Stimulated activated CD4-positive, alpha-beta T cell treated with anti-CD3 and anti-CD28 coated beads, TNF-alpha, amount 100 ng/mL, for 48 hours (primary cell): ENCODE measurements around the gene RAPGEF6.
"Not testable (repeated sequence)": the region's sequence is repeated elsewhere in the genome, so short reads cannot be mapped to it uniquely, and the experiment has no call there.

Source experiments
- DNase-seq, 3 donors: peaks; one replicate each; pipeline ENCODE4 v3.0.0-alpha.2; 2020; ENCODE audit warnings: low read depth in 3 of 3

RAPGEF6 gene

DNA sequence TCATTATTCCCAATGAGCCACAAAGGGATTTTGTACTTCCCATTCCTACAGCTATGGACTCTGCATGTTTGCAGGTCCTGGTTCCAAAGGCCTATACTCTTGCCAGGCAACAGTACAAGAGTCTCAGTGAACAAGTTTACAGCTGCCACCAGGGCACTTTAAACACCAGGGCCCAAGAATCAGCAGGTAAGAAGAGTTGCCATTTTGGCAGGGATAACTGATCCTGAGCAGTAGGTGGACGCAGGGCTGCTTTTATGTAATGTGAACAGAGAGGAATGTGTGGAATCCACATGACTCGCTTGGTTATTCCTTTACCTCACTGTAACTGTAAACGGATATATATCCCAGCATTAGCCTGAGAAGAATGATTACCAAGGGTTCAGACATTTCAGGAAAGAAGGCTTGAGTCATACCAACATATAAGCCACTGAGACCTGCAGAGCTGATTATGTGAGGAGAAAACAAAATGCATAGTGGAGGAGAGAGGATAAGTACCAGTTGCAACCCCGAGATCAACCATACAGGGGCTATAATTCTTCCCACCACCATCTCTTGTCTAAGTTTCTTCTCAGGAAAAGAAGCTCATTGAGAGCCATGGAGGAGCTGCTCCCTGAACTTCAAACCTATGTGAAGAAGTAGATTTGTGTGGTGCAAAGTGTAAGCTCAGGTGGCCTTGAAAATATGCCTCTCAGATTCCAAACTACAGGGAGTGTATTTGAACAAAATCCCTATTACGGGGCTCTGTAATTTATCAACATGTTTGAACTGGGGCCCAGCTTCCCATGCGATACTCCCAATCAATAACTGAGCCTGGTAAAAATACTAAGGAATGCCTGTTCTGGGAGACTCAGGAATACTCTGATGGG, 24.6 kb downstream of the RAPGEF6 start:
- no peak for DNase-seq

DNA sequence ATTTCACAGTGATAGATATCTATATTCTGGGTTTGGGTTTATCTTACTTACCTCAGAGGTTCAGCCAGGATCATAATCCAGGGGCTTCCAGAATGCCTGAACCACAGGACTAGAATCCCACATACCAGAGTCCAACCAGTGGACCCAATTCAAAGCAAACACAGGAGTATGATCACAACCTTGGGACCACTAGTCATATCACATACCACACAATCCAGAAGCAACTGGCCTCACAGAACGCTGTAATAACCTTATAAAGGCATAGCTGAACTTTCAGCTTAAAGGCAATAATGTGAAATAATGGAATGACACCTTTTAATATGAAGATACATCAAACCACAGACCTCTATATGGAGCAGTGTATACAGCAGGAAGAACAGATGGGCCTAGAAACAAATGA, 25.3 kb downstream of the RAPGEF6 start:
- no peak for DNase-seq

- no peak for DNase-seq
Measured at GRCh38 chr5:131608597-131608996, 26.4 kb downstream of the RAPGEF6 start.

DNA sequence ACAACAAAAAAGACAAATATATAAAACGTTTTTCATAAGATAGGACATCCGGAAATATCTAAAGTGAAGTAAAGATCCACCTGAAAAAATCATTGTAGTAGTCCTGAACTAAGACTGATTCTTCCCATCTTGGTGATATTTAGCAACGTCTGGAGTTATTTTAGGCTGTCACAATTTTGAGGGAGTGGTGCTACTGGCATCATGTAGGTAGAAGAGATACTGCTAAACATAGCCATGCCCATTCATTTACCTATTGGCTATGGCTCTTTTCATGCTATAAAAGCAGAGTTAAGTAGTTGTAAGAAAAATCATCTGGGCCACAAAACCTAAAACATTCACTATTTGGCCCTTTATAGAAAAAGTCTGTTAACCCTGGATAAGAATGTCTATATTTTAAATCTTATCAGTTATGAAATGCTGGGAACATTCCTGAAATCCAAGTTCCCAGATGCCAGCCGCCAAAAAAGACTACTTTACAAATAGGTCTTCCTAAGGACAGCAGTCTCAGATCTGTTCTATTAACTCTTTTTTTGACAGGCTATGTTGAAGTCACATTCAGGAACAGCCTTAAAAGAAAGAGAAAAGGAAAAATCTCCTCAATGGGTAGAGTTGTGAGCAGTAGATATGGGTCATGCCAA, 27.0 kb downstream of the RAPGEF6 start:
- DNase-seq, result no peak

GRCh38 chr5:131607418-131607817, 27.6 kb downstream of the RAPGEF6 start:
- no peak for DNase-seq

DNA sequence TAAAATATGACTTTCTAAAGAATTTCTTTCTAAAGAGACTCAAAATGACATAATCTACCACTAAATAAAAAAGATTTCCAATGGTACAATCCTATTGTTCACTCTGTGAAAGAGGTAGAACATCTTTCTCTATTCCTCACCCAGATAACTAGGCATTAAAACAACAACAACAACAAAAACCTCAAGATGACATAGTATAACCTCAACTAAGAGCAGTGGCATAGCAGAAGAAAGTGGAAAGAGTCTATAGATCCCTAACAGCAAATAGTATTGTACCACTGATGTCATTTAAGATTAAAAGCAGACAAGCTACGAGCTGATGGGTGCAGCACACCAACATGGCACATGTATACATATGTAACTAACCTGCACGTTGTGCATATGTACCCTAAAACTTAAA, 29.9 kb downstream of the RAPGEF6 start:
- DNase-seq, result no peak

DNA sequence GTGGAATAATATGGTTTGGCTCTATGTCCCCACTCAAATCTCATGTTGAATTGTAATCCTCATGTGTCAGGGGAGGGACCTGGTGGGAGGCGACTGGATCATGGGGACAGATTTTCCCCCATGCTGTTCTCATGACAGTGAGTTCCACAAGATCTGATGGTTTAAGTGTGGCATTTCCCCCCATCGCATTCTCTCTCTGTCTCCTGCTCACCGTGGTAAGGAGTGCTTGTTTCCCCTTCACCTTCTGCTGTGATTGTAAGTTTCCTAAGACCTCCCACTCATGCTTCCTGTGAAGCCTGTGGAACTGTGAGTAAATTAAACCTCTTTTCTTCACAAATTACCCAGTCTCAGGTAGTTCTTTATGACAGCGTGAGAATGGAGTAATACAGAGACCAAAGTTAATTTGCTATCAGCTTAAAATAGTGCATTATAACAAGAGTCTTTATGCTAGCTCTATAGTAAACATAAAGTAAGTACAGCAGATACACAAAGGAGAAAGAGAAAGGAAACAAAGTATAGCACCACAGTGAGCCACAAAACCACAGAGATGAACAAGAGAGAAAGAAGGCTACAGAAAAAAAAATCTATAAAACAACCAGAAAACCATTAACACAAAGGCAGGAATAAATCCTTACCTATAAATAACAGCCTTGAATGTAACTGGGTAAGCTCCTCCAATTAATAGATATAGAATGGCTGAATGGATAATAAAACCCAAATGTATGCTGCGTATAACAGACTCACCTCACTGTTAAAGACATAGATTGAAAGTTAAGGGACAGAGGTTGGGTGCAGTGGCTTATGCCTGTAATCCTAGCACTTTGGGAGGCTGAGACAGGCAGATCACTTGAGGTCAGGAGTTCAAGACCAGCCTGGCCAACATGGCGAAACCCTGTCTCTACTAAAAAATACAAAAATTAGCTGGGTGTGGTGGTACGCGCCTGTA, 39.7 kb downstream of the RAPGEF6 start:
- DNase-seq, result no peak

GRCh38 chr5:131593921-131594320, 41.1 kb downstream of the RAPGEF6 start:
- DNase-seq, result no peak

GRCh38 chr5:131593436-131593835, 41.6 kb downstream of the RAPGEF6 start:
- not testable (repeated sequence) for DNase-seq

- DNase-seq, result no peak
Measured at GRCh38 chr5:131589510-131590348, 45.3 kb downstream of the RAPGEF6 start.

DNA sequence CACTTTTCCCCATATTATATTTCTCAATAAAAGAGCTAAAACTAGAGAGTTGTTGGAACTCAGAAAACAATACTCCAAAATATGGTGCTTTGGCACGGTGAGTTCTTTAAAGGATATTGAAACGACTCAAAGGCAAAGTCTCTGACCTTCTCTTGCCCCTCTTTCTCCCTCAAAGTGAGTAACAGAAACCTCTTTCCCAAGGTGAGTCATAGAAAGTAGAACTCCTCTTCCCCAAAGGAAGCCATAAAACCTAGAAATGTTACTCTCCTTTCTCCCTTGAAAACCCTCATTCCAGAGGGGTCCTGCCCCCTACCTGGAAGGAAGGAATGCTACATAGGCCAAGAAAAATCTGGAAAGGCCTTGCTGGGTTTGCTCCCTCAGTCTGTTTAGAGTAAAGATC, 47.5 kb downstream of the RAPGEF6 start:
- DNase-seq, result no peak

DNA sequence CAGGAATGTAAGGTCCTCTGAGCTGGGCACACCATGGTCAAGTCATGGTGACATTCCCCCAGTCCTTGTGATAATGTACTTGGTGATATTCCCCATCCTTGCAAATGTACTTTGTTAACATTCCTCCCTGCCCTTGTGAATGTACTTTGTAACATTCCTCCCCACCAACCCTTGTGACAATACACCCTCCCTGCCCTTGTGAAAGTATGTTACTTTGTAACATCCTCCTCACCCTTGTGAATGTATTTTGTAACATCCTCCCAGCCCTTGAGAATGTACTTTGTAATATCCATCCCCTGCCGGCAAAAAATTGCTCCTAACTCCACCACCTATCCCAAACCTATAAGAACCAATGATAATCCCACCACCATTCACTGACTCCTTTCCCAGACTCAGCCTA, 53.3 kb downstream of the RAPGEF6 start:
- DNase-seq, result no peak

- no peak for DNase-seq
Measured at GRCh38 chr5:131579917-131580671, 54.9 kb downstream of the RAPGEF6 start.

GRCh38 chr5:131575660-131576227, 59.3 kb downstream of the RAPGEF6 start:
- no peak for DNase-seq

- DNase-seq, result no peak
Measured at GRCh38 chr5:131571669-131572168, 63.3 kb downstream of the RAPGEF6 start.

- no peak for DNase-seq
Measured at GRCh38 chr5:131570757-131571156, 64.3 kb downstream of the RAPGEF6 start.

- DNase-seq, result no peak
Measured at GRCh38 chr5:131564229-131564652, 70.8 kb downstream of the RAPGEF6 start.

GRCh38 chr5:131563434-131564228, 71.4 kb downstream of the RAPGEF6 start:
- DNase-seq, result no peak

DNA sequence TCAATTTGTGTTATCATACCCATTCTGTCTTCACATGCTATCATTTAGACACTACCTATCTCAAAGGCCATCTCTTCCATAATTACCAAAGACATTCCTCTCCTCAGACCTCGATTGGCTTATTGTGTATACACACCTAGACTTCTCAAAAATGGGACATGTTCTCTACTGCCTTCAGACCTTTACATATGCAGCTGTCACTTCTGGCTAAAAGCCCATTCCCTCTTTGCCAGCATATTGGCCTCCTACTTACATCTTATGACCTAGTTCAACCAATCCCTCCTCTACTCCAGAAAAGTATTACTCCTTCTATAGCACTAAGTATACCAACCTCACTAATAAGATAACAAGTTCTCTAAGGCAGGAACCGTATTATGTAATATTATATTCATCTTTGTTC, 84.4 kb downstream of the RAPGEF6 start:
- no peak for DNase-seq
